Heart left ventricle (tissue), 13 donors: ENCODE results near the gene ERCC6L2.

Source experiments
- CTCF ChIP-seq, 12 donors: fragments of 200-600 bp; sonication (generic) in 4 of 12; IDR thresholded peaks; one replicate each; pipeline versions ENCODE4 v1.5.0 to v1.8.0; 2018 to 2022; ENCODE audit warnings: antibody characterized with exemption in 12 of 12, mild to moderate bottlenecking in 5 of 12
- POLR2A ChIP-seq, 2 donors: fragments of 450-650 bp; IDR thresholded peaks; one replicate each; pipeline ENCODE4 v1.6.1; 2017; ENCODE audit warnings: antibody characterized with exemption in 2 of 2, mild to moderate bottlenecking in 2 of 2, moderate library complexity in 2 of 2
- donor health status: ischemic (EF 13 %, LVEDD 7.1; RV severe dilation, severe dysfunction).
- donor health status: DM: no; HTN: yes; CAD: no.
- donor health status: DM: no; HTN: no; CAD: no.
- donor health status: ischemic (EF 25% LVEDD 6.9; RV normal size, moderate dysfunction).
- donor health status: ischemic (EF 25% LVEDD 5.7; RV mildly dilated, moderate dysfunction).
- donor health status: ischemic (EF 35%, LVEDD 5.7; RV mildly dilated, moderate dysfunction).
- donor health status: nonischemic (EF 11% LVEDD 7.7; RV severe dilation, severe dysfunction).
- donor health status: DM: yes; HTN: yes; CAD: no.
- donor health status: PGD.
- donor health status: ischemic (EF 29% LVEDD 5.4; RV normal size, mild dysfunction).
- donor health status: nonischemic (EF 23%, LVEDD 6.1; RV moderate dilation, normal function).

- TF ChIP-seq CTCF (IDR thresholded peaks at IDR 0.05) (no peak), POLR2A (IDR thresholded peaks at IDR 0.05) (no peak)
Measured at GRCh38 chr9:95962936-95963335, 87.4 kb downstream of the ERCC6L2 start.
